GM12878 (cell line): ENCODE results near the gene YIF1B. TPM values are rescaled to one million over a fixed set of nuclear protein-coding genes. Genes with fewer than 3 reads are reported as not detected.

Experiments used
- ATAC-seq: fragments of 200-7000 bp; cut with Tn5 transposase; 3 replicates; pipeline ENCODE4 v1.9.1; 2020; ENCODE audit warnings: mild to moderate bottlenecking, moderate library complexity
- BruUV-seq: library from RNA; stranded (reverse); fragments of 400-500 nt; replicated peaks from 2 replicates; lab custom pipeline; 2021; lab: Mats Ljungman, UMichigan
- CTCF ChIA-PET: fragments of 300-600 bp; sonication (Branson Sonifier 250); formaldehyde crosslinking; extraction: SDS; loops from one replicate; lab custom pipeline; 2021; ENCODE audit warnings: inconsistent platforms; lab: Yijun Ruan, JAX
- POLR2A ChIA-PET: fragments of 350-600 bp; formaldehyde crosslinking; extraction: SDS; loops from one replicate; lab custom pipeline; 2021; ENCODE audit warnings: inconsistent platforms; lab: Charles Lee
- RAD21 ChIA-PET: fragments of 300-600 bp; sonication (Branson Sonifier 250); formaldehyde crosslinking; loops from one replicate; lab custom pipeline; 2023; ENCODE audit warnings: antibody characterized with exemption; ENCODE audit not compliant: unreplicated experiment; lab: Charles Lee
- SMC1A ChIA-PET: fragments of 300-600 bp; sonication (Branson Sonifier 250); formaldehyde crosslinking; loops from one replicate; lab custom pipeline; 2023; ENCODE audit not compliant: unreplicated experiment, uncharacterized antibody; lab: Charles Lee
- DNase-seq: peaks from one replicate; pipeline ENCODE4 v3.0.0-alpha.2; 2011; ENCODE audit warnings: low read depth, low spot score
- FAIRE-seq: peaks from 3 replicates; lab custom pipeline; 2011; peaks lifted over from hg19 to GRCh38; lab: Jason Lieb, UNC
- H2AFZ ChIP-seq: 2 replicates; pipeline ENCODE4 v1.6.0; 2011; ENCODE audit warnings: low read depth, low read length, control low read depth; ENCODE audit not compliant: control insufficient read depth
- H3K27ac ChIP-seq: 2 replicates; pipeline ENCODE4 v1.5.1; 2011; ENCODE audit warnings: control low read depth; ENCODE audit not compliant: control insufficient read depth, insufficient read depth
- H3K27me3 ChIP-seq, 2 experiments: replicated peaks in 1 of 2; 2 replicates each; pipeline versions ENCODE4 v1.6.0 to v1.6.1; 2011; ENCODE audit warnings: low read length in 1 of 2; ENCODE audit not compliant: control insufficient read depth in 2 of 2, insufficient read depth in 2 of 2
- H3K36me3 ChIP-seq, 2 experiments: 2 replicates each; pipeline ENCODE4 v1.5.1; 2011; ENCODE audit warnings: low read length in 1 of 2; ENCODE audit not compliant: control insufficient read depth in 2 of 2, insufficient read depth in 2 of 2
- H3K4me1 ChIP-seq: 2 replicates; pipeline ENCODE4 v1.6.1; 2011; ENCODE audit warnings: mild to moderate bottlenecking, low read length, moderate library complexity, mixed read lengths; ENCODE audit not compliant: control insufficient read depth, insufficient read depth
- H3K4me2 ChIP-seq: 2 replicates; pipeline ENCODE4 v1.6.0; 2011; ENCODE audit warnings: control low read depth; ENCODE audit not compliant: control insufficient read depth, insufficient read depth
- H3K4me3 ChIP-seq: fragments of 200-600 bp; sonication (generic); 2 replicates; pipeline ENCODE4 v1.5.1; 2016
- H3K79me2 ChIP-seq: 2 replicates; pipeline ENCODE4 v1.6.0; 2011; ENCODE audit warnings: low read length; ENCODE audit not compliant: control insufficient read depth, insufficient read depth
- H3K9ac ChIP-seq: 2 replicates; pipeline ENCODE4 v1.8.0; 2011; ENCODE audit warnings: low read length, control low read depth, mixed read lengths; ENCODE audit not compliant: control insufficient read depth, insufficient read depth
- H3K9me3 ChIP-seq: replicated peaks from 3 replicates; pipeline ENCODE4 v1.5.1; 2011; ENCODE audit warnings: mild to moderate bottlenecking, low read length; ENCODE audit not compliant: control insufficient read depth, insufficient read depth
- H4K20me1 ChIP-seq: 2 replicates; pipeline ENCODE4 v1.6.0; 2011; ENCODE audit not compliant: control insufficient read depth, insufficient read depth
- ESRRA ChIP-seq: IDR thresholded peaks from 2 replicates; pipeline ENCODE4 v1.6.1; 2012; ENCODE audit warnings: mild to moderate bottlenecking, low read length, improper control_type of control experiment
- GABPA ChIP-seq: IDR thresholded peaks from 2 replicates; pipeline ENCODE4 v1.6.1; 2014; ENCODE audit warnings: antibody characterized with exemption, low read depth, mild to moderate bottlenecking, inconsistent platforms
- HDGF ChIP-seq: fragments of 450-650 bp; IDR thresholded peaks from 2 replicates; pipeline ENCODE4 v1.6.1; 2016; ENCODE audit warnings: antibody characterized with exemption
- KAT2A ChIP-seq: conservative IDR thresholded peaks from 2 replicates; pipeline ENCODE4 v1.6.1; 2011; ENCODE audit warnings: low read depth, low read length; ENCODE audit not compliant: control insufficient read depth
- MEF2B ChIP-seq: fragments of 450-650 bp; IDR thresholded peaks from 2 replicates; pipeline ENCODE4 v1.6.1; 2018; ENCODE audit warnings: mild to moderate bottlenecking, moderate library complexity; ENCODE audit not compliant: partially characterized antibody, poor library complexity, severe bottlenecking
- MYB ChIP-seq: fragments of 150-350 bp; IDR thresholded peaks from 2 replicates; pipeline ENCODE4 v1.6.1; 2014; ENCODE audit warnings: mild to moderate bottlenecking, low read depth, low read length, borderline replicate concordance
- NFYA ChIP-seq: IDR thresholded peaks from 2 replicates; pipeline ENCODE4 v1.6.1; 2011; ENCODE audit warnings: low read depth, mild to moderate bottlenecking, low read length, improper control_type of control experiment, borderline replicate concordance
- NR2C2 ChIP-seq: IDR thresholded peaks from 2 replicates; pipeline ENCODE4 v1.6.1; 2011; ENCODE audit warnings: borderline replicate concordance, low read depth; ENCODE audit not compliant: control insufficient read depth, insufficient read length
- TCF3 ChIP-seq: IDR thresholded peaks from 2 replicates; pipeline ENCODE4 v1.6.1; 2012; ENCODE audit warnings: low read depth, mild to moderate bottlenecking, low read length, borderline replicate concordance; ENCODE audit not compliant: insufficient read depth
- ZNF217 ChIP-seq: fragments of 450-650 bp; IDR thresholded peaks from 2 replicates; pipeline ENCODE4 v1.6.1; 2017; ENCODE audit warnings: antibody characterized with exemption, mild to moderate bottlenecking
- WGBS: methylation state at CpG from one replicate; pipeline ENCODE4 v1.1.6; 2016; ENCODE audit warnings: low lambda C conversion rate; ENCODE audit not compliant: insufficient replicate concordance, insufficient coverage; ENCODE audit errors: missing lambda C conversion rate; 5-methylcytosine and 5-hydroxymethylcytosine counted together
- in situ Hi-C: fragments of 300-500 bp; cut with MboI; formaldehyde crosslinking; loops from 9 replicates; pipeline ENCODE4 v1.14.3; 2018; ENCODE audit warnings: mixed read lengths
- intact Hi-C: fragments of 100-400 bp; cut with micrococcal nuclease; formaldehyde crosslinking; loops from one replicate; pipeline ENCODE4 v1.14.2; 2022; ENCODE audit not compliant: unreplicated experiment
- polyA plus RNA-seq, 11 experiments: library from polyadenylated mRNA; depleted of rRNA in 4 of 11; unstranded in 6 of 11; stranded (reverse) in 5 of 11; fragments of >200 nt; fragmentation: Nextera tagmentation in 4 of 11; fragmentation: Illumina TruSeq in 1 of 11; extraction: Ambion mirVana in 4 of 11; extraction: Trizol in 1 of 11; gene quantifications; 1 replicate in 1 of 11; 2 replicates in 10 of 11; pipeline versions ENCODE4 v1.2.1 to v1.2.3, GENCODE V29; 2011 to 2016; ENCODE audit warnings: inconsistent platforms in 2 of 11, missing spikeins in 2 of 11, low read depth in 1 of 11
- total RNA-seq, 4 experiments: library from RNA; depleted of rRNA in 3 of 4; stranded (reverse); fragments of >200 nt in 3 of 4; fragmentation: Illumina TruSeq in 1 of 4; extraction: Trizol in 1 of 4; gene quantifications; 2 replicates each; pipeline versions ENCODE4 v1.2.1 to v1.2.3, GENCODE V29; 2013 to 2021
- TF ChIP-seq, protein P1 (sequence below): fragments of 450-650 bp; IDR thresholded peaks from 2 replicates; pipeline ENCODE4 v1.6.1; 2017; ENCODE audit warnings: mild to moderate bottlenecking, moderate library complexity
- TF ChIP-seq, protein P2 (sequence below): fragments of 450-650 bp; IDR thresholded peaks from 2 replicates; pipeline ENCODE4 v1.6.1; 2014; ENCODE audit warnings: mild to moderate bottlenecking
- TF ChIP-seq, protein P3 (sequence below): IDR thresholded peaks from 2 replicates; pipeline ENCODE4 v1.6.1; 2012; ENCODE audit warnings: low read depth, low read length, improper control_type of control experiment

The YIF1B gene
- total and polyA plus RNA-seq, 10 of the 15 experiments (the other 5 are each of a cell fraction or from before 2014, with no cell fraction given): 1.3 to 106 (median 53.5) TPM

DNA sequence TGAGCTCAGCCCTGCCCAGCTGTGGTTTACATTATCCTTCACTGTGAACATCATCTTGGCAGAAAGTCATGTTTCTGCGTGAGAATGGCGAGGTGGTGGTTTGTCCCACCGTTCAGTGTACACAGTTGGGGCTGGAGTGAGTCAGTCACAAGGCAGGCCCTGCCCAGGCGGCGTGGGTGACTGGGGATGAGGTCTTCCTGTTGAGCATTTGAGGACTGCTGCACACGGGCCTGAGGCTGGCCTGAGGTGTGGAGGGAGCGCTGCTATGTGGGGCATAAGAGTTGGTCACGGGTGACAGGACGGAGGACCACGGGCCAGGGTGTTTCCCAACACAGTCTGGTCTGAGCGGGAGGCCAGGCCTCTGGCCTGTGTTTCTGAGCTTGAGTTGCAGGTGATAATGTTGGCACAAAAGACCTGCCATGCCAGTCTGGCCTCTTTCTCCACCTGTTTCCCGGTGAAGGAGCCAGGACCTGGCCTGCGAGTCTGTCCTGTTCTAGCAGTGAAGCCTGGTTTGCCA lies 25.1 kb downstream of the YIF1B start:
- no peak overlapping the region for H3K4me3 ChIP-seq
- WGBS: 39% methylated on average over 13 of the region's 13 CpGs
- H3K27me3 ChIP-seq: no peaks in the 10 kb centered on the region
- no peaks in the 10 kb centered on the region for H3K4me1 ChIP-seq
- no peaks in the 10 kb centered on the region for H3K9me3 ChIP-seq
- POLR2A ChIA-PET: no interaction called here
- ATAC-seq (peak; percentile 33; the same call in 1 of the 3 replicates), FAIRE-seq (no peak), DNase-seq (no peak)
- H4K20me1 ChIP-seq: no peaks in the 10 kb centered on the region
- in situ Hi-C loops: no loop called here
- intact Hi-C loops: no loop called here
- no peak for TF ChIP-seq HDGF
- CTCF ChIA-PET: no interaction called here
- RAD21 ChIA-PET: no interaction called here
- BruUV-seq: no TSS peak
- H3K79me2 ChIP-seq: no peaks in the 10 kb centered on the region
- no peak overlapping the region for H3K27ac ChIP-seq
- no peak overlapping the region for H3K9ac ChIP-seq
- H3K36me3 ChIP-seq: no peaks in the 10 kb centered on the region
- no peak overlapping the region for H2AFZ ChIP-seq
- SMC1A ChIA-PET: no interaction called here
- no peak overlapping the region for H3K4me2 ChIP-seq

DNA sequence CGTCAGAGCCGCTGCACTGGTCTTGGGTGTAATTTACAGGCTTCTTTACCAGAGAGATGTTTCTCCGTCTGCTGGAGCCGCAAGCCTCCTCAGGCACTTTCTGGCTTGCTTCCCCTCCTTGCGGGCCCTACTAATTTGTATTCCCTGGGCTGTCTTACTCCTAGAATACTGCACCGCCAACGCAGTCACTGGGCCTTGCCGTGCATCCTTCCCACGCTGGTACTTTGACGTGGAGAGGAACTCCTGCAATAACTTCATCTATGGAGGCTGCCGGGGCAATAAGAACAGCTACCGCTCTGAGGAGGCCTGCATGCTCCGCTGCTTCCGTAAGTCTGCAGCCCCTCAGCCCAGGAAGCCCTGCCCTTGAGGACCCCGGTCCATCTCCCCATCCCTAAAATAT lies 25.8 kb downstream of the YIF1B start:
- ChIA-PET RAD21 (no interaction called here), SMC1A (no interaction called here), POLR2A (no interaction called here), CTCF (no interaction called here)
- in situ Hi-C loops (no loop called here), intact Hi-C loops (no loop called here)
- Histone ChIP-seq H3K9ac (no peak overlapping the region), H3K27ac (no peak overlapping the region), H4K20me1 (no peaks in the 10 kb centered on the region), H3K79me2 (no peaks in the 10 kb centered on the region), H3K4me3 (no peak overlapping the region), H3K4me1 (peaks cover 1% of the 10 kb centered on the region), H3K36me3 (no peaks in the 10 kb centered on the region), H3K27me3 (no peaks in the 10 kb centered on the region), H2AFZ (no peak overlapping the region), H3K4me2 (no peak overlapping the region), H3K9me3 (no peaks in the 10 kb centered on the region)
- no peak for ATAC-seq
- 67% methylated on average over 14 of the region's 15 CpGs for WGBS
- no peak for DNase-seq
- BruUV-seq: no TSS peak
- FAIRE-seq: no peak
- TF ChIP-seq NR2C2 (no peak), ESRRA (no peak), MYB (no peak), ZNF217 (no peak), GABPA (no peak), NFYA (no peak), KAT2A (no peak), MEF2B (no peak), TCF3 (no peak)
- TF ChIP-seq, protein P1, sequence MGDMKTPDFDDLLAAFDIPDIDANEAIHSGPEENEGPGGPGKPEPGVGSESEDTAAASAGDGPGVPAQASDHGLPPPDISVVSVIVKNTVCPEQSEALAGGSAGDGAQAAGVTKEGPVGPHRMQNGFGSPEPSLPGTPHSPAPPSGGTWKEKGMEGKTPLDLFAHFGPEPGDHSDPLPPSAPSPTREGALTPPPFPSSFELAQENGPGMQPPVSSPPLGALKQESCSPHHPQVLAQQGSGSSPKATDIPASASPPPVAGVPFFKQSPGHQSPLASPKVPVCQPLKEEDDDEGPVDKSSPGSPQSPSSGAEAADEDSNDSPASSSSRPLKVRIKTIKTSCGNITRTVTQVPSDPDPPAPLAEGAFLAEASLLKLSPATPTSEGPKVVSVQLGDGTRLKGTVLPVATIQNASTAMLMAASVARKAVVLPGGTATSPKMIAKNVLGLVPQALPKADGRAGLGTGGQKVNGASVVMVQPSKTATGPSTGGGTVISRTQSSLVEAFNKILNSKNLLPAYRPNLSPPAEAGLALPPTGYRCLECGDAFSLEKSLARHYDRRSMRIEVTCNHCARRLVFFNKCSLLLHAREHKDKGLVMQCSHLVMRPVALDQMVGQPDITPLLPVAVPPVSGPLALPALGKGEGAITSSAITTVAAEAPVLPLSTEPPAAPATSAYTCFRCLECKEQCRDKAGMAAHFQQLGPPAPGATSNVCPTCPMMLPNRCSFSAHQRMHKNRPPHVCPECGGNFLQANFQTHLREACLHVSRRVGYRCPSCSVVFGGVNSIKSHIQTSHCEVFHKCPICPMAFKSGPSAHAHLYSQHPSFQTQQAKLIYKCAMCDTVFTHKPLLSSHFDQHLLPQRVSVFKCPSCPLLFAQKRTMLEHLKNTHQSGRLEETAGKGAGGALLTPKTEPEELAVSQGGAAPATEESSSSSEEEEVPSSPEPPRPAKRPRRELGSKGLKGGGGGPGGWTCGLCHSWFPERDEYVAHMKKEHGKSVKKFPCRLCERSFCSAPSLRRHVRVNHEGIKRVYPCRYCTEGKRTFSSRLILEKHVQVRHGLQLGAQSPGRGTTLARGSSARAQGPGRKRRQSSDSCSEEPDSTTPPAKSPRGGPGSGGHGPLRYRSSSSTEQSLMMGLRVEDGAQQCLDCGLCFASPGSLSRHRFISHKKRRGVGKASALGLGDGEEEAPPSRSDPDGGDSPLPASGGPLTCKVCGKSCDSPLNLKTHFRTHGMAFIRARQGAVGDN: no peak
- TF ChIP-seq, protein P2, sequence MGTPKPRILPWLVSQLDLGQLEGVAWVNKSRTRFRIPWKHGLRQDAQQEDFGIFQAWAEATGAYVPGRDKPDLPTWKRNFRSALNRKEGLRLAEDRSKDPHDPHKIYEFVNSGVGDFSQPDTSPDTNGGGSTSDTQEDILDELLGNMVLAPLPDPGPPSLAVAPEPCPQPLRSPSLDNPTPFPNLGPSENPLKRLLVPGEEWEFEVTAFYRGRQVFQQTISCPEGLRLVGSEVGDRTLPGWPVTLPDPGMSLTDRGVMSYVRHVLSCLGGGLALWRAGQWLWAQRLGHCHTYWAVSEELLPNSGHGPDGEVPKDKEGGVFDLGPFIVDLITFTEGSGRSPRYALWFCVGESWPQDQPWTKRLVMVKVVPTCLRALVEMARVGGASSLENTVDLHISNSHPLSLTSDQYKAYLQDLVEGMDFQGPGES: no peak
- TF ChIP-seq, protein P3, sequence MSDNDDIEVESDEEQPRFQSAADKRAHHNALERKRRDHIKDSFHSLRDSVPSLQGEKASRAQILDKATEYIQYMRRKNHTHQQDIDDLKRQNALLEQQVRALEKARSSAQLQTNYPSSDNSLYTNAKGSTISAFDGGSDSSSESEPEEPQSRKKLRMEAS: no peak
